Stimulated activated naive CD4-positive, alpha-beta T cell treated with Interleukin-2 at 50 U/mL for 16 hours (primary cell): ENCODE results near the gene DEPDC7.
A peak's percentile ranks its signal among the peaks of the same experiment; 100 is the strongest.
"Not testable (repeated sequence)": the region's sequence is repeated elsewhere in the genome, so short reads cannot be mapped to it uniquely, and the experiment has no call there.

Source experiments
- DNase-seq: peaks from one replicate; lab custom pipeline; 2025; lab: John Stamatoyannopoulos, UW

The DEPDC7 gene

DNA sequence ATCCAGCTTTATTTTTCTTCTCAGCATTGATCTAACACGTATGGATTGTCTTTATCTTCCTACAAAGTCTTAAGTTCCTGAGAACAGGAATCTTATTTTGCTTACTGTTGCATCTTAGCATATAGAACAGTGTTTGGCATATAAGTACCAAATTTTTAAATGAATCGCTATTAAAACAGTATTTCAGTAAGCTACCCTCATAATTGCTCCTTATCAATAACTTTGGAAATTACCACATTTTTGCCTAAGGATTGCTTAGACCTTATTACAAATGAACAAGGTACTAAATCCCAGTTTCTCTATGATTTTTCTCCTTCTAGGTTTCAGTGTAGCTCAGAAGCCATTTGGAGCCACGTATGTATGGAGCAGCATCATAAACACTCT, 9.7 kb downstream of the DEPDC7 start:
- DNase-seq = no peak

DNA sequence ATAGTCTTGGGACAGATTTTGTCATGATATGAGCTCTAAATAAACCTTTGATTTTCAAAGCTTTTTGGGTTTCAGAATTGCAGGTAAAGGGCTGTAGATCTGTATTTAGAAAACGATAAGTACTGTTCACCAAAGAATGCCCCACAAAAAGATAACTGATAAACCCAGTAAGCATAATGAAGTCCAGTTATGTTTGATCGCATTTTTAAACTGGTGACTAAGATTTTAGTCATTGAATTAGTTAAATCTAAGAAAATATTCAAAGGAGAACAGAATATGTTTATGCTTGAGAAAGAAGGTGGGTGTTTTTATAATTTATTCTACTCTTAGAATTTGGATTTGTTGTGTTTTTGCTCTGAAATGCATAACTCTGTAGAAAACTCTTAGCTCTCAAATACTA, 11.6 kb downstream of the DEPDC7 start:
- DNase-seq = no peak

DNA sequence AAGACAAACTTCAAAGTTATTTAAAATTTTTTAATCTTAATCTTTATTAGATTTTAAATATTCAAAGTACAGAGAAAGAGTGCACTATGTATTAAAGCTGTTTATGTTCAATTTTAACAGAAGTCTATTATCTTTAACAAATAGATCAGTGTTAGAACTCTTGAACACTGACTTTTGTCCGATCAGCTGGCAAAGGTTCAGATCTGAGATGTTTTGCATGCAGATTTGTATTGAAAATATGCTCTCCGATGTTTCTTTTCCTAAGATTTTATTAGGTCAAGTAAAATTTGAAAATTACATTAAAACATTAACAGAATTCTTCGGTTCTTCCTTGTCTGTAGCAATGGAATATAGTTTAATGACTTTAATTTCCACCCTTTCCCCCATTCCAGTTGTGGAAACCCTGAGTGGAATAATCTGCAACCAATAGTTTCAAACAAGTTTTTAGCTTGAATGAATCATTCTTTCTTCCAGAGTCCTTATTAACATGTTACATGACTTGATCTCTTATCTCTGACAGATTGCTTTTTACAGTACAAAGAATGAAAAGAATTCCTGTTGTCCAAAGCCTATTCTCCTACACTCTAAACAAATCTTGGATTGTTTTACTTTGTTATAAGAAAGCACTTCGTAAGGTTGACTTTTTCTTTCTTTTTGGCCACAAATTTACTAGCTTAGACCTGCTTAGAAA, 12.3 kb downstream of the DEPDC7 start:
- no peak for DNase-seq

DNA sequence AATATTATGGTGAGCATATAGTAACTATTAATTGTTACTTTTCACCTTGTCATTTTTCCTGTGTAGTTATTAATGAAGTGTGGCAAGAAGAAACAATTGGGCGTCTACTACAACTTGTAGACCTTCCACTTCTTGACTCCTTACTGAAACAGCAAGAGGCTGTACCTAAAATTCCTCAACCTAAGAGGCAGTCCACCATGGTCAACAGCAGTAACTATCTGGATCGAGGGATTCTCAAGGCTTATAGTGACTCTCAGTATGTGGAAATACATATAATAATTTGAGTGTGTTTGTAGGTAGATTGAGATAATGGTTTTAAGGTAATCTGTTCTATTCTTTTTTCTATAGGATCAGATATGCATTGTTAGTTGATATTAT, 12.8 kb downstream of the DEPDC7 start:
- DNase-seq = no peak

DNA sequence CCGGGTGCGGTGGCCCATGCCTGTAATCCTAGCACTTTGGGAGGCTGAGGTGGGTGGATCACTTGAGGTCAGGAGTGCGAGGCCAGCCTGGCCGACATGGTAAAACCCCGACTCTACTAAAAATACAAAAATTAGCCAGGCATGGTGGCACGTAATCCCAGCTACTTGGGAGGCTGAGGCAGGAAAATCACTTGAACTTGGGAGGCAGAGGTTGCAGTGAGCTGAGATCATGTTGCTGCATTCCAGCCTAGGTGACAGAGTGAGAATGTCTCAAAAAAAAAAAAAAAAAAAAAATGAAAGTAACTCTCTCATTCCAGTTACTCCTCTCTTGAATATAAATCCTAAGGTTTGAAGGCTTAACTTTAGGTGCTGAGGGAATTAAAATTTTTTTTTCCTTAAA, 13.5 kb downstream of the DEPDC7 start:
- not testable (repeated sequence) for DNase-seq

DNA sequence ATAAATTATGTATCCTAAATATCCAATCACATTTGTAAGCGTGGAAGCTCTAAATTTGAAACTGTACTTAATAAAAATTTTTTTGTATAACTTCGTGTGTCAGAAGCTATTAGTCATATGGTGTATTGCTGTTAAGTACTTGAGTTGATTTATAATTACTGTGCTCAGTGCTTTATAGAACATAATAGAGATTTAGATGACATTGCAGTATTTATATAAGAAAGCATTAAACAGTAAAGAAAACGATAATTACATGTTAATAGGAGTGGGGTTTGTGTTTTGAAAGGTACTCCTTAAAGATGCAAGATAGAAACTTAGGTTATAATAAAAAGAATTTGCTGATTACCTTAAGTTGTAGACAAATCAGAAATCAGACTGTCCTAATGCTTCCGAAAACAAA, 17.8 kb downstream of the DEPDC7 start:
- DNase-seq = no peak

GRCh38 chr11:33035011-33035410, 19.3 kb downstream of the DEPDC7 start:
- DNase-seq = no peak

- DNase-seq = peak; percentile 83
These were observed 23.8 kb downstream of the DEPDC7 start, which contains the start of gene TCP11L1 for GRCh38 chr11:33039274-33040032. TSS of gene TCP11L1 (plus strand) at chr11:33039572. CDS start at chr11:33043774, 4,202 bp downstream.

GRCh38 chr11:33040033-33040861, 24.6 kb downstream of the DEPDC7 start:
- peak; percentile 17 for DNase-seq

DNA sequence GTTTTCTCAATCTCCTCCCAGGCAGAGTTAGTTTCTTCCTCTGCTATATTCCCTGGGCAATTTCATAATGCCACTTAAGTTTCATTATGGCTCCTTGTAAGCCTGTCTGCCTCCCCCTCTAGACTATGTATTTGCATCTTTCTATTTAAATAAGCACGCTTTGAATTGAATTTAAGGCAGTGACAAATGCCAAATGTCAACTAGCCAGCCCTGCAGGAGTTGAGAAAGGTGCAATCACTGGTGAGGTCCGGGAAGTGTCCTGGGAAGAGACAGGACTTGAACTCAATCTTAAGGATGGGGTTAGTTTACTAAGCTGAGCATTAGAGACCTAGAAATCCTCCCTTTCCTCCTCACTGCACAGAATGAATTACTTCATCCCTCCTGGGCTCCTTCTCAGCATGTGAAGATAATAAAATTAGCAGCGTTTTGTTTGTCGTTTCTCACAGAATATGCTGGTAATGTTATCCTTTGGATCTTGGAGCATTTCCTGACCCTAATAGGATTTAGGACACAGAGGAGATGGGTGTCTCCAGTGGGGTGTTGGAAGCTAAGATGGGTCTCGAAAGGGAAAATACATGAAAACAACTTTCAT, 25.3 kb downstream of the DEPDC7 start:
- DNase-seq = no peak

DNA sequence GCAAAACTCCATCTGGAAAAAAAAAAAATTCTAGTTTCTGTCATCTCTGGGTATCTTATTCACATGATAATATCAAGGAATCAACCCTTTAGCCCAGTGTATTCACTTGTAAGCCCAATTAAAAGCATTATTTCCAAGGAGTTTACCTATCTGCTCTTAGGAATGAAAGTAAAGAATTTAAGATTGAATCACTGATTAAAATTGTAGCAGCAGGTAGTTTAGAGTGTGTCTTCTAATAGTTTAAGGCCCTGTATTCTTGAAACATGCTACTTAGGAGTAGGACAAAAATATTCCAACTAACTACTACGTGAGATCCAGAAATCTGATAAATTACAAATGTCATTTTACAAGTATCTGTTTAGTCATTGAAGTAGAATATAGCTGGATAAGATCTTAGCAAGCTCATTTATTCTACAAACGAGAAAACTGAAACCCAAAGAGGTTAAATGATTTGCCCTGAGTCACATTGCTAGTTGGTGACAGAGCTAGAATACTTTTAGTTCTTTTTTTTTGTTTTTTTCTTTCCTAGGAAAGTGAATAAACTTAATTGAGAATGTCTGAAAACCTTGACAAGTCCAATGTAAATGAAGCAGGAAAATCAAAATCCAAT, 27.6 kb downstream of the DEPDC7 start:
- DNase-seq = no peak

GRCh38 chr11:33044285-33044756, 28.6 kb downstream of the DEPDC7 start:
- DNase-seq = no peak

GRCh38 chr11:33045551-33046255, 30.0 kb downstream of the DEPDC7 start:
- DNase-seq = no peak

DNA sequence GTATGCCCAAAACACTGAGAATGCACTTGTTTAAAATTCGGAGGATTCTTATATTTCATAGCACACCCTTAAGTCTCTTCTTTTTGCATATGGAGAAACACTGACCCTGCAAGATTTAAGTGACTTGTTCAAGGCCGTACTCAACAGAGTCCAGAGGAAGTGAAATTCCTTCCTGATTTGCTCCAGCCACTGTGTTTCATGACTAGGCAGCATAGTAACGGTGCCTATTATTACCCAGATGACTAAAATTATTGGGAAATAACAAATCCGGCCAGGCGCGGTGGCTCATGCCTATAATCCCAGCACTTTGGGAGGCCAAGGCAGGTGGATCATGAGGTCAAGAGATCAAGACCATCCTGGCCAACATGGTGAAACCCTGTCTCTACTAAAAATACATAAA, 33.0 kb downstream of the DEPDC7 start:
- DNase-seq = not testable (repeated sequence)

- not testable (repeated sequence) for DNase-seq
These were observed 34.1 kb downstream of the DEPDC7 start for GRCh38 chr11:33049565-33050408.

GRCh38 chr11:33052231-33052630, 36.6 kb downstream of the DEPDC7 start:
- DNase-seq = no peak

DNA sequence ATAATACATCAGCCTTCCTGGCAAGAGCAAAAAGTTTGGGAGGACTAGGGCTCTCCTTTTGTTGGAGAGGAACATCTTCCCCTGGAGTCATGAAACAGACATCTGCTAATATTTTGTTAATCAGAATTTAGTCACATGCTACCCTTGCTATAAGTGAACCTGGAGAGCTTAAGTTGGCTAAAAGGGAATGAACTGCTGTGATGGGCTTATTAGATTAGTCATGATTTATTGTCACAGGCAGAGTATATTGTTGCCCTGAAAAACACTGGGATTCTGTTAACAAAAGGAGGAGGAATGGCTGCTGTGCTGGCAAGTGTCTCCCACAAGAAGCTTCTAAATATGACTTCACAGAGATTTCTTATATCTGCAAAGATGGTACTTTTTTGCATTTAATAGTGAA, 39.7 kb downstream of the DEPDC7 start:
- no peak for DNase-seq

GRCh38 chr11:33057284-33057683, 41.6 kb downstream of the DEPDC7 start:
- DNase-seq = no peak

GRCh38 chr11:33059331-33060007, 43.8 kb downstream of the DEPDC7 start:
- no peak for DNase-seq

- no peak for DNase-seq
These were observed 44.6 kb downstream of the DEPDC7 start for GRCh38 chr11:33060271-33060670.
